ENCODE data around the gene RAMAC. TPM values are rescaled to one million over a fixed set of nuclear protein-coding genes. Genes with fewer than 3 reads are reported as not detected.

RAMAC gene
- 29.6 and 30.7 TPM in 2 replicates for total RNA-seq

GRCh38 chr15:82985688-82986441 is at the start of gene RAMAC:
TSS of gene RAMAC (plus strand) at chr15:82986210. CDS start at chr15:82989019, 2,809 bp downstream.

GRCh38 chr15:82952158-82953081 is 33.6 kb upstream of the RAMAC start, which contains the start of gene HOMER2:
TSS of gene HOMER2 (minus strand) at chr15:82952720. CDS start at chr15:82952535, 185 bp downstream.

DNA sequence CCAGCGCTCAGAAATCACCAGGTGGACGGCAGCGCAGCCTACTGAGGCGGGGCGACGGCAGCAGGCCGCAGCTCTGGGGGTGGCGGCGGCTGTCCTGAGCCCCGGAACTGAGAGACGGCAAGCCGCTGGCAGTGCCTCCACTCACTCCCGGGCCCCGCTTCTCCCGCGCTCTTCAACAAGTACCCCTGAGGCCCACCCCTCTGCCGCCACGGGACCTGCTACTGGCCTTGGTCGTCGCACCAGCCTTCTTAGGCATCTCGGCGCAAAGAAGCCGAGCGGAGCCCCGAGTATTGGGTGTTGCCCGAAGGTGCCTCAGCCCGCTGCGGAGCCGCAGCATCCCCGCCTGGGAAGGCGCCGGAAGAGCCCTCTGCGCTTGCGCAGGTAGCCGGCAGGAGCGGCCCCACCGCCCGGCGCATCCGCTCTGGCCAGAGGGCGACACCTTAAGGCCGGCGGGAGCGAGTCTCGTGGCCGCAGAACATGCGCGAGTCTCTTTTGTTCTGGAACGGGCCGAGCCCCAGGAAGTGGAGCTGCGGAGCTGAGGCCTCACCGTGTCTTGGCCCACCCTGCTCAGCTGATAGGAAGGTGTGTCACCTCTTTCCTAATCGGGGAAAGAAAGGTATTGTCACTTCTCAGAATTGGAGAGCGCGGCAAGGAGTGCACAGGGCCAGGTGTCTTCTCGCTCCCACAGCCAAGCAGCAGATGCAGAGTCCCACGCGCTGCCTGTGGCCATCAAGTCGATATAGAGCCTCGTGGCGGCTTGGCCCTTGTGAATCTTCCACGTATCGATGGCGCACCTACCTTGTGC is 25.5 kb downstream of the RAMAC start, which contains the start of gene C15orf40:
TSS of gene C15orf40 (minus strand) at position 369 of the 805 bp plus-strand sequence. CDS start at position 337, 32 bp downstream.

Other genes with a start within 250 kb of the RAMAC start
- not detected in 2 replicates for gene FSD2, start 180.1 kb upstream of the RAMAC start, total RNA-seq
- 2.8 and 4.1 TPM in 2 replicates for gene WHAMM, start 176.6 kb upstream of the RAMAC start, total RNA-seq
- 2.4 and 2.6 TPM in 2 replicates for gene HOMER2, start 33.5 kb upstream of the RAMAC start, total RNA-seq
- gene C15orf40, start 25.4 kb downstream of the RAMAC start, total RNA-seq: 5.7 and 8.1 TPM in 2 replicates
- 75.2 and 82.6 TPM in 2 replicates for gene BTBD1, start 81.0 kb downstream of the RAMAC start, total RNA-seq
- gene TM6SF1, start 121.4 kb downstream of the RAMAC start, total RNA-seq: 0.55 and 1.4 TPM in 2 replicates
- gene HDGFL3, start 221.6 kb downstream of the RAMAC start, total RNA-seq: 21.6 and 42.0 TPM in 2 replicates

All from smooth muscle cell of bladder (primary cell).